ENCODE results near the gene FAM174C. TPM values are rescaled to one million over a fixed set of nuclear protein-coding genes. Genes with fewer than 3 reads are reported as not detected.

Gene FAM174C
- total and polyA plus RNA-seq, 2 of the 8 experiments (the other 6 are each of a cell fraction or from before 2014, with no cell fraction given): 44.5 to 125 TPM

DNA sequence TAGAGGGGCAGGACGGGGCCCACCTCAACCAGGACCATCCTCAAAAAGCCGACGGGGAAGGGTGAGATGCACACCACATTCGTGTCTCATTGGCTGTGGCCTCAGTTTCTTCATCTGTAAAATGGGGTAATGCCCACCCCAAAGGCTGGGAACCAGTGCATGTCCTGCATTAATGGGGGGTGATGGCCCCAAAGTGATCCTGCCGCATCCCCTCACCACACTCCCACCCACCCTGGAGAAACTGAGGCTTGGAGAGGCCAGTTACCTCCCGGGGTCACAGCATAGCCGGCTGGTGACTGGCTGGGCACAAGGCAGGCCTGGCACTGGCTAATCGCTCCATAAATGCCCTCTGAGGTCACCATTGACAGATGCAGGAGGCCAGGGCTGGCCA lies 27.6 kb upstream of the FAM174C start:
- no peak overlapping the region for H3K14ac ChIP-seq (ENCODE audit: insufficient read length)
- H2BK20ac ChIP-seq (ENCODE audit: low read length): no peak overlapping the region
- peak overlapping the region; percentile 62 for H4K8ac ChIP-seq (ENCODE audit: extremely low read depth, insufficient read depth, low read length)
- peak overlapping the region; percentile 36 for H3K18ac ChIP-seq (ENCODE audit: extremely low read depth, low read length)
- peak overlapping the region; percentile 41; the same call in 1 of the 2 replicates for H3K27ac ChIP-seq (ENCODE audit: low read depth, low read length)
- no peaks in the 10 kb centered on the region for H3K9me3 ChIP-seq (ENCODE audit: insufficient read depth in 2 of 2, low read depth in 1 of 2, low read length in 1 of 2)
- H2BK120ac ChIP-seq (replicated peaks; ENCODE audit: low read depth, low read length): no peak overlapping the region
- no peaks in the 10 kb centered on the region for H3K27me3 ChIP-seq (replicated peaks in 1 of 4; ENCODE audit: control insufficient read depth in 3 of 4, extremely low read depth in 1 of 4, insufficient read depth in 3 of 4, low read length in 3 of 4)
- FAIRE-seq: no peak
- no peak for DNase-seq (ENCODE audit: low read depth in 1 of 2, low spot score in 2 of 2)
- no peak overlapping the region for H4K5ac ChIP-seq (ENCODE audit: insufficient read length, low read depth, low read length)
- peaks cover 0 to 29% (median 12%) of the 10 kb centered on the region in 4 experiments; a peak in 6 of 7 replicates for H3K4me1 ChIP-seq (replicated peaks in 1 of 4; ENCODE audit: control insufficient read depth in 3 of 4, insufficient read depth in 4 of 4, low read length in 3 of 4)
- peak overlapping the region; percentile 28 for H3K4ac ChIP-seq (replicated peaks; ENCODE audit: insufficient read length, low read depth, low read length)
- ChIA-PET CTCF (ENCODE audit: partially characterized antibody) (interaction anchor here (7.7 kb wide), 1 partner anchor 15 kb away, joined by 212 read pairs; the partner anchor contains the start of gene CIRBP), POLR2A (ENCODE audit: partially characterized antibody) (interaction anchor here (4.8 to 14.3 kb wide), 3 partner anchors 14 to 26 kb away, joined by 42 to 456 read pairs (median 355); partner anchors contain the start of genes CIRBP and FAM174C)
- H2AK5ac ChIP-seq (ENCODE audit: low read depth, low read length): peak overlapping the region; percentile 90; the same call in 1 of the 2 replicates
- no peak overlapping the region for H2AFZ ChIP-seq (ENCODE audit: low read length)
- no peak overlapping the region for H3K23ac ChIP-seq (ENCODE audit: insufficient read length)
- H3K56ac ChIP-seq (replicated peaks; ENCODE audit: insufficient read length, low read depth, low read length): no peak overlapping the region
- 0 out of 2 replicates have a peak overlapping the region, but pooled peaks have one; percentile 17 for H2BK12ac ChIP-seq (ENCODE audit: low read depth, low read length)
- H4K20me1 ChIP-seq (replicated peaks in 1 of 2; ENCODE audit: control insufficient read depth in 1 of 2, insufficient read depth in 2 of 2, low read length in 2 of 2): peaks cover 7 to 12% of the 10 kb centered on the region in 2 experiments
- TF ChIP-seq CTCF (IDR thresholded peaks at IDR 0.05; ENCODE audit: control extremely low read depth in 1 of 3, insufficient read depth in 1 of 3, low read depth in 1 of 3, low read length in 3 of 3) (no peak), KDM1A (IDR thresholded peaks at IDR 0.05; ENCODE audit: borderline replicate concordance, low read length) (peak; percentile 87; the same call in 1 of the 2 replicates)
- H3K36me3 ChIP-seq (ENCODE audit: control insufficient read depth in 2 of 4, insufficient read depth in 4 of 4, low read length in 3 of 4): peaks cover 3 to 18% (median 11%) of the 10 kb centered on the region in 4 experiments; a peak in 4 of 8 replicates
- 0 out of 2 replicates have a peak, but pooled peaks cover 5% of the 10 kb centered on the region for H3K79me1 ChIP-seq (ENCODE audit: low read depth, low read length)
- peak overlapping the region; percentile 72; the same call in 1 of the 2 replicates for H2BK15ac ChIP-seq (ENCODE audit: low read length)
- 84% methylated on average over 8 of the region's 8 CpGs; no CpG with 5 or more reads in 1 of the 2 experiments for WGBS, 2 experiments (ENCODE audit: extremely low coverage in 1 of 2, insufficient coverage in 1 of 2, insufficient read length in 1 of 2, insufficient replicate concordance in 2 of 2, low coverage in 1 of 2, low lambda C conversion rate in 2 of 2, missing lambda C conversion rate in 1 of 2)
- peak overlapping the region; percentile 60; the same call in 1 of the 2 replicates for H2BK5ac ChIP-seq (ENCODE audit: low read depth, low read length)
- H4K91ac ChIP-seq (replicated peaks; ENCODE audit: insufficient read length, low read length): no peak overlapping the region
- peak overlapping the region; percentile 42 to 79 for H3K4me2 ChIP-seq (ENCODE audit: insufficient read depth in 1 of 2, low read depth in 2 of 2, low read length in 2 of 2)
- peaks cover 2% of the 10 kb centered on the region; the same call in 1 of the 2 replicates for H3K23me2 ChIP-seq (ENCODE audit: low read depth, low read length)
- peak overlapping the region; percentile 44 to 95 (median 64); a peak in 5 of 8 replicates for H3K4me3 ChIP-seq (ENCODE audit: extremely low read depth in 1 of 4, insufficient read depth in 2 of 4, low read depth in 3 of 4, low read length in 4 of 4)
- H3K79me2 ChIP-seq (ENCODE audit: control insufficient read depth in 1 of 2, insufficient read depth in 2 of 2, low read length in 2 of 2): peaks cover 9 to 30% of the 10 kb centered on the region in 2 experiments
- H3K9ac ChIP-seq (replicated peaks in 1 of 4; ENCODE audit: extremely low read depth in 1 of 4, low read depth in 3 of 4, low read length in 3 of 4): peak overlapping the region in 1 of 4 experiments; percentile 49; a peak in 1 of 7 replicates

Data from H1 (cell line).